Activated T-cell treated with anti-CD3 and anti-CD28 coated beads for 1 hour (primary cell): ENCODE results near the gene MBL2.

Experiments used
- DNase-seq: peaks from one replicate; pipeline ENCODE4 v3.0.0-alpha.2; 2020; ENCODE audit warnings: low read depth

Gene MBL2

GRCh38 chr10:52772623-52773022, at the start of gene MBL2:
TSS of gene MBL2 (minus strand) at chr10:52772784. CDS start at chr10:52771635, 1,149 bp downstream.
- no peak for DNase-seq

- DNase-seq, result no peak
These were observed 47.7 kb upstream of the MBL2 start for GRCh38 chr10:52820309-52820708.

GRCh38 chr10:52818019-52818418, 45.4 kb upstream of the MBL2 start:
- DNase-seq, result no peak

GRCh38 chr10:52814506-52814905, 41.9 kb upstream of the MBL2 start:
- no peak for DNase-seq

GRCh38 chr10:52811776-52812175, 39.2 kb upstream of the MBL2 start:
- DNase-seq, result no peak

GRCh38 chr10:52810761-52811160, 38.2 kb upstream of the MBL2 start:
- DNase-seq, result no peak

- DNase-seq, result no peak
These were observed 35.2 kb upstream of the MBL2 start for GRCh38 chr10:52807803-52808202.

GRCh38 chr10:52805414-52806285, 33.1 kb upstream of the MBL2 start:
- DNase-seq, result no peak

GRCh38 chr10:52801947-52802346, 29.4 kb upstream of the MBL2 start:
- no peak for DNase-seq

GRCh38 chr10:52786098-52786497, 13.5 kb upstream of the MBL2 start:
- DNase-seq, result no peak

GRCh38 chr10:52785418-52785817, 12.8 kb upstream of the MBL2 start:
- DNase-seq, result no peak

GRCh38 chr10:52783726-52784125, 11.1 kb upstream of the MBL2 start:
- no peak for DNase-seq

- no peak for DNase-seq
These were observed 10.0 kb upstream of the MBL2 start for GRCh38 chr10:52782554-52782953.

GRCh38 chr10:52780391-52781155, 8.0 kb upstream of the MBL2 start:
- no peak for DNase-seq

- peak; percentile 4 for DNase-seq
These were observed 7.2 kb upstream of the MBL2 start for GRCh38 chr10:52779541-52780390.

GRCh38 chr10:52778511-52779392, 6.2 kb upstream of the MBL2 start:
- DNase-seq, result no peak

GRCh38 chr10:52777414-52777813, 4.8 kb upstream of the MBL2 start:
- no peak for DNase-seq

GRCh38 chr10:52776471-52776903, 3.9 kb upstream of the MBL2 start:
- no peak for DNase-seq

- DNase-seq, result no peak
These were observed 2.6 kb upstream of the MBL2 start for GRCh38 chr10:52775132-52775647.

GRCh38 chr10:52774600-52775106, 2.1 kb upstream of the MBL2 start:
- DNase-seq, result no peak

GRCh38 chr10:52774182-52774581, 1.6 kb upstream of the MBL2 start:
- DNase-seq, result no peak
